Spleen (tissue), 11 donors: ENCODE data around the gene OLFM1. TPM values are rescaled to one million over a fixed set of nuclear protein-coding genes. Genes with fewer than 3 reads are reported as not detected.

ENCODE experiments used
- DNase-seq: peaks from one replicate; pipeline ENCODE4 v3.0.0-alpha.2; 2020
- H3K27ac ChIP-seq, 8 donors: fragments of 200-600 bp; sonication (generic) in 7 of 8; 1 replicate in 4 of 8; 2 replicates in 4 of 8; pipeline versions ENCODE4 v1.5.0 to v1.8.0; 2016 to 2021; ENCODE audit warnings: inconsistent platforms in 4 of 8, mild to moderate bottlenecking in 4 of 8, moderate library complexity in 1 of 8
- H3K27me3 ChIP-seq, 7 donors: fragments of 200-600 bp; sonication (generic) in 6 of 7; replicated peaks in 1 of 7; 1 replicate in 4 of 7; 2 replicates in 3 of 7; pipeline versions ENCODE4 v1.5.0 to v1.8.0; 2016 to 2021; ENCODE audit warnings: inconsistent platforms in 3 of 7, mild to moderate bottlenecking in 1 of 7
- H3K36me3 ChIP-seq, 6 donors: fragments of 200-600 bp; sonication (generic) in 5 of 6; 1 replicate in 4 of 6; 2 replicates in 2 of 6; pipeline versions ENCODE4 v1.5.0 to v1.8.0; 2016 to 2021; ENCODE audit warnings: inconsistent platforms in 2 of 6
- H3K4me1 ChIP-seq, 6 donors: fragments of 200-600 bp; sonication (generic) in 5 of 6; 1 replicate in 3 of 6; 2 replicates in 3 of 6; pipeline versions ENCODE4 v1.5.0 to v1.8.0; 2016 to 2021; ENCODE audit warnings: inconsistent platforms in 3 of 6
- H3K4me3 ChIP-seq, 8 donors: fragments of 200-600 bp; sonication (generic) in 7 of 8; 1 replicate in 4 of 8; 2 replicates in 4 of 8; pipeline versions ENCODE4 v1.5.0 to v1.8.0; 2016 to 2021; ENCODE audit warnings: inconsistent platforms in 4 of 8, mild to moderate bottlenecking in 4 of 8, moderate library complexity in 2 of 8
- H3K9me3 ChIP-seq, 8 donors: fragments of 200-600 bp; sonication (generic) in 7 of 8; 1 replicate in 4 of 8; 2 replicates in 4 of 8; pipeline versions ENCODE4 v1.5.0 to v1.8.0; 2016 to 2021; ENCODE audit warnings: inconsistent platforms in 4 of 8
- POLR2A ChIP-seq, 3 donors: fragments of 450-650 bp; IDR thresholded peaks; one replicate each; pipeline ENCODE4 v1.5.1; 2017; ENCODE audit warnings: antibody characterized with exemption in 3 of 3, mild to moderate bottlenecking in 1 of 3
- POLR2AphosphoS5 ChIP-seq, 3 donors: sonication (generic); formaldehyde crosslinking; IDR thresholded peaks; one replicate each; pipeline ENCODE4 v1.5.1; 2017; ENCODE audit warnings: antibody characterized with exemption in 3 of 3
- WGBS, 5 donors: extraction: QIAGEN DNeasy Blood & Tissue Kit in 3 of 5; methylation state at CpG; one replicate each; pipeline versions ENCODE4 v1.1.5 to v1.1.7; 2013 to 2018; 5-methylcytosine and 5-hydroxymethylcytosine counted together
- intact Hi-C: fragments of 100-400 bp; cut with DNase I; formaldehyde crosslinking; loops from one replicate; pipeline ENCODE4 v1.15.0; 2023; ENCODE audit warnings: low total_unique reads
- polyA plus RNA-seq, 3 donors: library from polyadenylated mRNA; stranded (reverse); fragments of 200-250 nt; gene quantifications; one replicate each; pipeline ENCODE4 v1.2.1, GENCODE V29; 2013
- total RNA-seq, 7 donors: library from RNA; depleted of rRNA in 3 of 7; stranded (reverse); fragments of >200 nt in 3 of 7; fragmentation: NEBNext Ultra II Directional in 4 of 7; extraction: Animal tissue kit (Norgen Biotek cat#: 25700) in 4 of 7; gene quantifications; one replicate each; pipeline versions ENCODE4 v1.1.0 to v1.2.1, GENCODE V29; 2016 to 2021
- TF ChIP-seq, protein P1 (sequence below), 11 experiments: fragments of 200-600 bp in 7 of 11; fragments of 450-650 bp in 4 of 11; sonication (generic) in 4 of 11; IDR thresholded peaks in 8 of 11; conservative IDR thresholded peaks in 3 of 11; 1 replicate in 7 of 11; 2 replicates in 4 of 11; pipeline versions ENCODE4 v1.4.0 to v1.8.0; 2016 to 2021; ENCODE audit warnings: antibody characterized with exemption in 11 of 11, inconsistent platforms in 4 of 11, mild to moderate bottlenecking in 1 of 11
- donor health status: healthy with polysubstance abuse.
- donor health status: DM: no; HTN: no; CAD: no; lungs with moderate emphysema.
- donor health status: DM: no; HTN: no; CAD: no.
- donor health status: Bipolar disorder and iron deficiency.
- donor health status: healthy.
- donor health status: DM: no; HTN: no; CAD: no.
- donor health status: DM: yes; HTN: yes; CAD: no.

Gene OLFM1
- total and polyA plus RNA-seq, 10 donors: 5.9 to 109 (median 44.7) TPM

DNA sequence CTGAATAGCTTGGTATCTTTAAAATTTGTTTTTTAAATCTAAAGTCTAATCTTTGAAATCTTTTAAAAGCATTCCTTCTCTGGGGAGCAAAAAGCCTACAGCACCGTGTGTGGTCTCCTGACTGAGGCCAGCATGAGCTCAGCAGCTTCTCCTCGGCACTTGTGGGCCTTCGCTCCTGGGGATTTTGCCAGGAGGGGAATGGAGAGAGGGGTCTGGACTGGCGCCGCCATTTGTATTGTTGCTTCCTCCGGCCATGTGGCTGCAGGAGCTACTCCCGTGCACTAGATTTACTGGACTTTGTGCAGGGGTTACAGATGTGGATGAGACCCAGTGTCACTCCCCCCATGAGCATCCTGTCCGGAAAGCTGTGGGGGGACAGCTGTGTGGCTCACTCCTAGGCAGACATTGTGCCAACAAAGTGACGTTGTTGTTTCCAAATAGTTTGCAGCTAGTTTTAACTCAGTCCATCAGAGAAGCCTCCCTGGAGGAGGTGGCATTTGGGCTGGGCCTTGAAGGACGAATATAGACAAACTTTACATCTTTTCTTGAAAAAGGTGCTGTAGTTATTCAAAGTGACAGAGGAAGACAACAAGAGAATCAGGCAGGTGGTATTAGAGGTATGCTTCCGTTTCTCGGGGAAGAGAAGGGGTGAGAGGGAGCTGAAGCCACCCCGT, 6.6 kb downstream of the OLFM1 start:
- intact Hi-C loops: no loop called here
- no peak for TF ChIP-seq POLR2A (IDR thresholded peaks at IDR 0.05)
- no peak for TF ChIP-seq POLR2AphosphoS5 (IDR thresholded peaks at IDR 0.05)
- TF ChIP-seq, protein P1, sequence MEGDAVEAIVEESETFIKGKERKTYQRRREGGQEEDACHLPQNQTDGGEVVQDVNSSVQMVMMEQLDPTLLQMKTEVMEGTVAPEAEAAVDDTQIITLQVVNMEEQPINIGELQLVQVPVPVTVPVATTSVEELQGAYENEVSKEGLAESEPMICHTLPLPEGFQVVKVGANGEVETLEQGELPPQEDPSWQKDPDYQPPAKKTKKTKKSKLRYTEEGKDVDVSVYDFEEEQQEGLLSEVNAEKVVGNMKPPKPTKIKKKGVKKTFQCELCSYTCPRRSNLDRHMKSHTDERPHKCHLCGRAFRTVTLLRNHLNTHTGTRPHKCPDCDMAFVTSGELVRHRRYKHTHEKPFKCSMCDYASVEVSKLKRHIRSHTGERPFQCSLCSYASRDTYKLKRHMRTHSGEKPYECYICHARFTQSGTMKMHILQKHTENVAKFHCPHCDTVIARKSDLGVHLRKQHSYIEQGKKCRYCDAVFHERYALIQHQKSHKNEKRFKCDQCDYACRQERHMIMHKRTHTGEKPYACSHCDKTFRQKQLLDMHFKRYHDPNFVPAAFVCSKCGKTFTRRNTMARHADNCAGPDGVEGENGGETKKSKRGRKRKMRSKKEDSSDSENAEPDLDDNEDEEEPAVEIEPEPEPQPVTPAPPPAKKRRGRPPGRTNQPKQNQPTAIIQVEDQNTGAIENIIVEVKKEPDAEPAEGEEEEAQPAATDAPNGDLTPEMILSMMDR (IDR thresholded peaks at IDR 0.05 in 8 of 11, conservative IDR thresholded peaks at IDR 0.05 in 3 of 11): no peak
- no peak overlapping the region for H3K27ac ChIP-seq
- H3K4me1 ChIP-seq: peaks cover 0 to 10% (median 4%) of the 10 kb centered on the region in 6 donors
- peaks cover 0 to 74% (median 10%) of the 10 kb centered on the region in 7 donors for H3K27me3 ChIP-seq
- H3K4me3 ChIP-seq: no peak overlapping the region
- 74 to 79% (median 76%) methylated on average over 13 of the region's 13 CpGs for WGBS, 5 donors
- peaks cover 0 to 42% (median 2%) of the 10 kb centered on the region in 6 donors for H3K36me3 ChIP-seq
- H3K9me3 ChIP-seq: no peaks in the 10 kb centered on the region
- DNase-seq: no peak

DNA sequence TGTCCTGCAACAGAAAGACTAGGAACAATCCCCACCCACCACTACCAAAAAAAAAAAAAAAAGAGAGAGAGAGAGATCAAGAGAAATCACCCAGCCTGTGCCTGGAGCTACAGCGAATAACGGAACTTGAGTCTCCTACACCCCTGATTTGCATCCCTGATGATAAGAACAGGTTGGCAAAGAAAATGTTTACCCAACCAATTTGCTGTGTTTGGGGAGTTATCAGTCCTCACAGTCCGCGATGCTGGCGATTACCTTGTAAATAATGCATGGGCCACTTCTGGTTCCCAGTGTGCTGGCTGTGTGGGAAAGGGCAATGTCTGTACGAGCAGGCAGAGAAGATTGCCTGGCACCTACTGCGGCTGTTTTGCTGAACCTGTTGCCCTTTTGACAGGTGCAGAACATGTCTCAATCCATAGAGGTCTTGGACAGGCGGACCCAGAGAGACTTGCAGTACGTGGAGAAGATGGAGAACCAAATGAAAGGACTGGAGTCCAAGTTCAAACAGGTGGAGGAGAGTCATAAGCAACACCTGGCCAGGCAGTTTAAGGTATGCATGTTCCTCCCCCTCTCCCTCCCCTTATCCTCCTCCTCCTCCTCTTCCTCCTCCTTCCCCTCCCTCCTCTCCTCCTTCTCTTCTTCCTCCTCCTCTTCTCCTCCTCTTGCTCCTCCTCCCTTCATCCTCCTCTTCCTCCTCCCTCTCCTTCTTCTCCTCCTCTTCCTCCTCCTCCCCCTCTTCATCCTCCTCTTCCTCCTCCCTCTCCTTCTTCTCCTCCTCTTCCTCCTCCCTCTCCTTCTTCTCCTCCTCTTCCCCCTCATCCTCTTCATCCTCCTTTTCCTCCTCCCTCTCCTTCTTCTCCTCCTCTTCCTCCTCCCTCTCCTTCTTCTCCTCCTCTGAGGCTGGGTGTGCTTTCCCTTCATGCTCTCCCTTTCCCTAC, 8.3 kb downstream of the OLFM1 start:
- H3K4me3 ChIP-seq: no peak overlapping the region
- intact Hi-C loops: no loop called here

DNA sequence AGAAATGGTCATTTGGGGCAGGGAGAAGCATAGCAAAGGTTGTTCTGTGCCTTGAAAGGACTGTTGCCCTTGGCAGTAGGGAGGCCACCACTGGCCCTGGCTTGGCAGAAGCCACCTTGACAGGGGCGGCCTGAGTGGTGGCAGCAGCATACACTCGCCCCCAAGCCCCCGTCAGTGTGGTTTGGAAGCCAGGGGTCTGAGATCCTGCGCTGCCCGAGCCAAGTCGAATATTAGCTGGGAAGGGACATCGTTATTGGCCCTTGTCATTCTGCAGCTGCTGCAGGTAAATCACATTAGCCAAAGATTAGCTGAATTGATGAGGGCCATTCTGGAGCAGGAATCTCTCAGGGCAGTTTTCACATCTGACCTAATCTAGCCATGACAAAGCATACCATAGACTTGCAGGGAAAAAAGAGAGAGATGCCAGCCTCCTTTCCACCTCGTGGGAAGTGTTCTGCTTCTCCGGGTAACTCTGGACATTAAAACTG, 9.0 kb downstream of the OLFM1 start:
- TF ChIP-seq POLR2A (IDR thresholded peaks at IDR 0.05) (no peak), POLR2AphosphoS5 (IDR thresholded peaks at IDR 0.05) (no peak)
- TF ChIP-seq, protein P1 (IDR thresholded peaks at IDR 0.05 in 8 of 11, conservative IDR thresholded peaks at IDR 0.05 in 3 of 11): no peak
- H3K4me3 ChIP-seq: no peak overlapping the region
- H3K27ac ChIP-seq: no peak overlapping the region
- no peaks in the 10 kb centered on the region for H3K9me3 ChIP-seq
- H3K27me3 ChIP-seq: peaks cover 0 to 74% (median 0%) of the 10 kb centered on the region in 7 donors
- H3K36me3 ChIP-seq: peaks cover 0 to 48% (median 3%) of the 10 kb centered on the region in 6 donors
- no peak for DNase-seq
- WGBS, 5 donors: 74 to 94% (median 89%) methylated on average over 9 of the region's 9 CpGs
- no peaks in the 10 kb centered on the region for H3K4me1 ChIP-seq
- intact Hi-C loops: no loop called here

More for the DNA sequence above, 8.3 kb downstream of the OLFM1 start:
- no peaks in the 10 kb centered on the region for H3K4me1 ChIP-seq
- 57 to 67% (median 65%) methylated on average over 9 of the region's 9 CpGs for WGBS, 5 donors
- no peak for DNase-seq
- H3K36me3 ChIP-seq: peaks cover 0 to 48% (median 3%) of the 10 kb centered on the region in 6 donors
- H3K9me3 ChIP-seq: no peaks in the 10 kb centered on the region
- H3K27me3 ChIP-seq: peaks cover 0 to 72% (median 0%) of the 10 kb centered on the region in 7 donors
- TF ChIP-seq, protein P1 (IDR thresholded peaks at IDR 0.05 in 8 of 11, conservative IDR thresholded peaks at IDR 0.05 in 3 of 11): no peak
- TF ChIP-seq POLR2AphosphoS5 (IDR thresholded peaks at IDR 0.05): no peak
- no peak overlapping the region for H3K27ac ChIP-seq
